ENCODE data around the gene CEACAM20. TPM values are rescaled to one million over a fixed set of nuclear protein-coding genes. Genes with fewer than 3 reads are reported as not detected.
"Not testable (repeated sequence)": the region's sequence is repeated elsewhere in the genome, so short reads cannot be mapped to it uniquely, and the experiment has no call there.

Gene CEACAM20
- total RNA-seq, 3 donors from 2014 or later (not counting 1 experiment from before 2014, with no cell fraction given) = not detected

DNA sequence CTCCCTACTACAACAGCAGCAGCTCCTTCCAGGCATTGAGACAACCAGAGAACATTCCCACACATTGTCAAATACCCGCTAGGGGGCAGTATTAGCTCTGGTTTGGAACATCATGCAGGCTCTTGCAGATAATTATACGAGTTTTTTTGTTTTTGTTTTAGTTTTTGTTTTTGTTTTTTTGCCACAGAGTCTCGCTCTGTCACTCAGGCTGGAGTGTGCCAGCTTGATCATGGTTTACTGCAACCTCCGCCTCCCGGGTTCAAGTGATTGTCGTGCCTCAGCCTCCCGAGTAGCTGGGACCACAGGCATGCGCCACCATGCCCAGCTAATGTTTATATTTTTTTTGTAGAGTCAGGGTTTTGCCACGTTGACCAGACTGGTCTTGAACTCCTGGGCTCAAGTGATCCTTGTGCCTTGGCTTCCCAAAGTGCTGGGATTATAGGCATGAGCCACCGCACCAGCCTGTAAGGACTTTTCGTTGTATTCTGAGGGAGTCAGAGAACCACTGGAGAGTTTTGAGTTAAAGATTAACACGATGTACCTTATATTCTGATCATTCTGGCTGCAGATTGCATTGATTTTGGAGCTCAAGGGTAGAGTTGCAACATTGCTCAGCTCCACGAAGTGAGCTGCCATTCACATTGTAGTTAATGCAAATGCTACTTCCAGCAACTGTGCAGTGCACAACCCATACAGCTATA is 41.7 kb upstream of the CEACAM20 start:
- DNase-seq = peak; percentile 22 to 70
- H3K4me3 Mint-ChIP-seq = no peak overlapping the region
- H3K27ac Mint-ChIP-seq = no peak overlapping the region
- H3K4me1 Mint-ChIP-seq = peaks cover 0 to 7% of the 10 kb centered on the region in 2 donors
- intact Hi-C loops (cut with micrococcal nuclease) = loop anchor here (1.0 kb wide), 1 partner anchor 86 kb away; no protein-coding TSS in a partner anchor
- 64% methylated on average over 13 of the region's 13 CpGs for WGBS (ENCODE audit: insufficient coverage)
- no peak overlapping the region for H3K4me3 ChIP-seq (ENCODE audit: low read length)
- no peaks in the 10 kb centered on the region for H3K36me3 ChIP-seq (ENCODE audit: control insufficient read depth, insufficient read depth, low read length)
- TF ChIP-seq, protein P1, sequence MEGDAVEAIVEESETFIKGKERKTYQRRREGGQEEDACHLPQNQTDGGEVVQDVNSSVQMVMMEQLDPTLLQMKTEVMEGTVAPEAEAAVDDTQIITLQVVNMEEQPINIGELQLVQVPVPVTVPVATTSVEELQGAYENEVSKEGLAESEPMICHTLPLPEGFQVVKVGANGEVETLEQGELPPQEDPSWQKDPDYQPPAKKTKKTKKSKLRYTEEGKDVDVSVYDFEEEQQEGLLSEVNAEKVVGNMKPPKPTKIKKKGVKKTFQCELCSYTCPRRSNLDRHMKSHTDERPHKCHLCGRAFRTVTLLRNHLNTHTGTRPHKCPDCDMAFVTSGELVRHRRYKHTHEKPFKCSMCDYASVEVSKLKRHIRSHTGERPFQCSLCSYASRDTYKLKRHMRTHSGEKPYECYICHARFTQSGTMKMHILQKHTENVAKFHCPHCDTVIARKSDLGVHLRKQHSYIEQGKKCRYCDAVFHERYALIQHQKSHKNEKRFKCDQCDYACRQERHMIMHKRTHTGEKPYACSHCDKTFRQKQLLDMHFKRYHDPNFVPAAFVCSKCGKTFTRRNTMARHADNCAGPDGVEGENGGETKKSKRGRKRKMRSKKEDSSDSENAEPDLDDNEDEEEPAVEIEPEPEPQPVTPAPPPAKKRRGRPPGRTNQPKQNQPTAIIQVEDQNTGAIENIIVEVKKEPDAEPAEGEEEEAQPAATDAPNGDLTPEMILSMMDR (IDR thresholded peaks at IDR 0.05) = peak; percentile 67
- H3K9me3 ChIP-seq (ENCODE audit: control insufficient read depth, insufficient read depth, low read length) = no peaks in the 10 kb centered on the region
- no peaks in the 10 kb centered on the region for H3K4me1 ChIP-seq (ENCODE audit: control insufficient read depth, insufficient read depth, low read length)
- H3K36me3 Mint-ChIP-seq = no peaks in the 10 kb centered on the region
- H3K27me3 Mint-ChIP-seq (ENCODE audit: low read depth in 2 of 2) = peaks cover 15 to 18% of the 10 kb centered on the region in 2 donors
- H3K27me3 ChIP-seq (ENCODE audit: control insufficient read depth, insufficient read depth, low read length) = no peaks in the 10 kb centered on the region
- H3K27ac ChIP-seq (ENCODE audit: low read length) = no peak overlapping the region
- H3K9me3 Mint-ChIP-seq = no peaks in the 10 kb centered on the region
- peak; percentile 50 to 76 (median 54) for ATAC-seq

DNA sequence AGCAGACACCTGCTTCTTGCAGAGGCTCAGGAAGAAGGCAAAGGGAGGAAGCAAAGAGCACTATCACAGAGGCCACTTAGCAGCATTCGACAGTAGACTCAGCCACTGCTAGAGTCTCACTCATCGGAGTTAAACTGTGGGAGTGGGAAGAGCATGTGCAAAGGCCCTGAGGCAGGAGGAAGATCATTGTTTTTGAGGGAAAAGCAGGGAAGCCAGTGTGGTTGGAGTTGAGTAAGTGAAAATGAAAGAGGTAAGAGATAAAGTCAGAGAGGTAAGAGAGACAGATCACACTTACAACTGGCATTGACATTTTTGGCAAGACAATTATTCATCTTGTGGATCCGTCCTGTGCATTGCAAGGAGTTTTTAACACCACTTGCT is 41.1 kb upstream of the CEACAM20 start:
- no peaks in the 10 kb centered on the region for H3K36me3 ChIP-seq (ENCODE audit: control insufficient read depth, insufficient read depth, low read length)
- WGBS (ENCODE audit: insufficient coverage) = 40% methylated on average over 3 of the region's 3 CpGs
- Mint-ChIP-seq H3K4me3 (no peak overlapping the region), H3K4me1 (peaks cover 0 to 7% of the 10 kb centered on the region in 2 donors), H3K27me3 (ENCODE audit: low read depth in 2 of 2) (peaks cover 15 to 19% of the 10 kb centered on the region in 2 donors), H3K9me3 (no peaks in the 10 kb centered on the region), H3K36me3 (no peaks in the 10 kb centered on the region), H3K27ac (no peak overlapping the region)
- intact Hi-C loops (cut with micrococcal nuclease) = no loop called here
- no peaks in the 10 kb centered on the region for H3K4me1 ChIP-seq (ENCODE audit: control insufficient read depth, insufficient read depth, low read length)
- no peak overlapping the region for H3K27ac ChIP-seq (ENCODE audit: low read length)
- no peaks in the 10 kb centered on the region for H3K9me3 ChIP-seq (ENCODE audit: control insufficient read depth, insufficient read depth, low read length)
- TF ChIP-seq, protein P1 (IDR thresholded peaks at IDR 0.05) = no peak
- no peak overlapping the region for H3K4me3 ChIP-seq (ENCODE audit: low read length)
- no peak for ATAC-seq
- no peak for DNase-seq
- H3K27me3 ChIP-seq (ENCODE audit: control insufficient read depth, insufficient read depth, low read length) = no peaks in the 10 kb centered on the region

DNA sequence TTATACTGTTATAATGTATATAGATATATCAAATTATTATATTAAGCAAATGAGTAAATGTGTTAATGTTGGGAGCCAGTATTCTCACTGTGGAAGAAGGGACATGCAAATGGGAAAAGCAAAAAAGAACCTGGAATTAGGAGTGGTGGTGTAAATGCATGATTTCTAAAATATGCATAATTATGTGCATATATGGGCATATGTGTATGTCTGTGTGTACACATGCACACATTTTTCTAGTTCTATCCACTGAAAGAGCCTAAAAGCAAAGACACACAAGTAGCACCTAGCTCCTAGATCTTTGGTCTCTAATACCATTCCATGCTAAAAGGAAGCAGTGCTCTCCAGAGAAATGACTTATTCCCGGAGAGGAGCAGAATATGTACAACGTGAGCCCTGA is 38.3 kb upstream of the CEACAM20 start:
- Mint-ChIP-seq H3K4me1 (peaks cover 0 to 7% of the 10 kb centered on the region in 2 donors), H3K27ac (no peak overlapping the region), H3K36me3 (no peaks in the 10 kb centered on the region), H3K4me3 (no peak overlapping the region), H3K27me3 (ENCODE audit: low read depth in 2 of 2) (peaks cover 15 to 23% of the 10 kb centered on the region in 2 donors), H3K9me3 (no peaks in the 10 kb centered on the region)
- no peak overlapping the region for H3K27ac ChIP-seq (ENCODE audit: low read length)
- no peaks in the 10 kb centered on the region for H3K36me3 ChIP-seq (ENCODE audit: control insufficient read depth, insufficient read depth, low read length)
- TF ChIP-seq, protein P1 (IDR thresholded peaks at IDR 0.05) = no peak
- H3K4me1 ChIP-seq (ENCODE audit: control insufficient read depth, insufficient read depth, low read length) = no peaks in the 10 kb centered on the region
- ATAC-seq (no peak), DNase-seq (no peak)
- intact Hi-C loops (cut with micrococcal nuclease) = no loop called here
- no peaks in the 10 kb centered on the region for H3K9me3 ChIP-seq (ENCODE audit: control insufficient read depth, insufficient read depth, low read length)
- H3K4me3 ChIP-seq (ENCODE audit: low read length) = no peak overlapping the region
- no peaks in the 10 kb centered on the region for H3K27me3 ChIP-seq (ENCODE audit: control insufficient read depth, insufficient read depth, low read length)
- WGBS (ENCODE audit: insufficient coverage) = 85% methylated on average over 2 of the region's 2 CpGs

DNA sequence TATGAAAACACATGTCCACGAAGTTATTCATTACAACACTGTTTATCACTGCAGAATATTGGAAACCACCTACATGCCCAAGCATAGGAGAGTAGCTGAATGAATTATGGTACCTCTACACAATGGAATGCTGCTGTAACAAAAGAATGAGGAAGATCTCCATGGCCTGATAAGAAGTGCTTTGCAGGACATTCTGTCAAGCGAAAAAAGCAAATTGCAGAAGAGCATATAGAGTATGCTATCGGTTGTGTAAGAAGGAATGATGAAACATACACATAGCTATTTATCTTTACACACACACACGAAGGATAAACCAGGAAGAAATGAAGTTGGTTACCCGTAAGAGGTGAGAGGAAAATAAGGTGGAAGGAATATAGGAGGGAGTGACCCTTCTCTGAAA is 37.5 kb upstream of the CEACAM20 start:
- Histone ChIP-seq H3K4me3 (ENCODE audit: low read length) (no peak overlapping the region), H3K9me3 (ENCODE audit: control insufficient read depth, insufficient read depth, low read length) (no peaks in the 10 kb centered on the region), H3K27me3 (ENCODE audit: control insufficient read depth, insufficient read depth, low read length) (no peaks in the 10 kb centered on the region), H3K27ac (ENCODE audit: low read length) (no peak overlapping the region), H3K4me1 (ENCODE audit: control insufficient read depth, insufficient read depth, low read length) (no peaks in the 10 kb centered on the region), H3K36me3 (ENCODE audit: control insufficient read depth, insufficient read depth, low read length) (no peaks in the 10 kb centered on the region)
- Mint-ChIP-seq H3K36me3 (no peaks in the 10 kb centered on the region), H3K27me3 (ENCODE audit: low read depth in 2 of 2) (peaks cover 15 to 23% of the 10 kb centered on the region in 2 donors), H3K4me3 (no peak overlapping the region), H3K27ac (no peak overlapping the region), H3K9me3 (no peaks in the 10 kb centered on the region), H3K4me1 (peaks cover 0 to 7% of the 10 kb centered on the region in 2 donors)
- WGBS (ENCODE audit: insufficient coverage) = 57% methylated on average over 1 of the region's 5 CpGs
- ATAC-seq = no peak
- TF ChIP-seq, protein P1 (IDR thresholded peaks at IDR 0.05) = no peak
- intact Hi-C loops (cut with micrococcal nuclease) = no loop called here
- no peak for DNase-seq

DNA sequence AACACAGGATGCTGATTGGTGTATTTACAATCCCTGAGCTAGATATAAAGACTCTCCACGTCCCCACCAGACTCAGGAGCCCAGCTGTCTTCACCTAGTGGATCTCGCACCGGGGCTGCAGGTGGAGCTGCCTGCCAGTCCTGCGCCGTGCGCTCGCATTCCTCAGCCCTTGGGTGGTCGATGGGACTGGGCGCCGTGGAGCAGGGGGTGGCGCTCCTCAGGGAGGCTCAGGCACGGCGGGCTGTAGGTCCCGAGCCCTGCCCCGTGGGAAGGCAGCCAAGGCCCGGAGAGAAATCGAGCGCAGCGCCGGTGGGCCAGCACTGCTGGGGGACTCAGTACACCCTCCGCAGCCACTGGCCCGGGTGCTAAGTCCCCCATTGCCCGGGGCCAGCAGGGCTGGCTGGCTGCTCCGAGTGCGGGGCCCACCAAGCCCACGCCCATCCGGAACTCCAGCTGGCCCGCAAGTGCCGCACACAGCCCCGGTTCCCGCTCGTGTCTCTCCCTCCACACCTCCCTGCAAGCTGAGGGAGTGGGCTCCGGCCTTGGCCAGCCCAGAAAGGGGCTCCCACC is 33.7 kb upstream of the CEACAM20 start:
- H3K4me3 Mint-ChIP-seq; ATAC-seq; H3K4me1 Mint-ChIP-seq; H3K36me3 Mint-ChIP-seq; intact Hi-C loops (cut with micrococcal nuclease); H3K27ac ChIP-seq (ENCODE audit: low read length); H3K36me3 ChIP-seq (ENCODE audit: control insufficient read depth, insufficient read depth, low read length); DNase-seq; H3K9me3 Mint-ChIP-seq; H3K27ac Mint-ChIP-seq; H3K9me3 ChIP-seq (ENCODE audit: control insufficient read depth, insufficient read depth, low read length); H3K27me3 ChIP-seq (ENCODE audit: control insufficient read depth, insufficient read depth, low read length); H3K4me3 ChIP-seq (ENCODE audit: low read length); H3K4me1 ChIP-seq (ENCODE audit: control insufficient read depth, insufficient read depth, low read length): not testable (repeated sequence)
- H3K27me3 Mint-ChIP-seq (ENCODE audit: low read depth in 2 of 2) = peaks cover 18 to 20% of the 10 kb centered on the region in 2 donors
- WGBS (ENCODE audit: insufficient coverage) = 91% methylated on average over 25 of the region's 33 CpGs

Measured in natural killer cell (primary cell).